Keratinocyte (primary cell): Measurements from ENCODE around the gene RCCD1.

Experiments used
- EZH2 ChIP-seq: IDR thresholded peaks from one replicate; pipeline ENCODE4 v1.6.1; 2012; ENCODE audit warnings: inconsistent platforms, mild to moderate bottlenecking, low read length, moderate library complexity
- TF ChIP-seq, protein P1 (sequence below), 3 experiments: IDR thresholded peaks in 1 of 3; conservative IDR thresholded peaks in 1 of 3; optimal IDR thresholded peaks in 1 of 3; 2 replicates in 2 of 3; 3 replicates in 1 of 3; pipeline versions ENCODE3 to v1.5.1; 2011; ENCODE audit warnings: low read length in 3 of 3, mild to moderate bottlenecking in 3 of 3, moderate library complexity in 2 of 3, control low read depth in 1 of 3, inconsistent platforms in 1 of 3; ENCODE audit not compliant: insufficient read depth in 2 of 3; ENCODE audit errors: extremely low read depth in 1 of 3

DNA sequence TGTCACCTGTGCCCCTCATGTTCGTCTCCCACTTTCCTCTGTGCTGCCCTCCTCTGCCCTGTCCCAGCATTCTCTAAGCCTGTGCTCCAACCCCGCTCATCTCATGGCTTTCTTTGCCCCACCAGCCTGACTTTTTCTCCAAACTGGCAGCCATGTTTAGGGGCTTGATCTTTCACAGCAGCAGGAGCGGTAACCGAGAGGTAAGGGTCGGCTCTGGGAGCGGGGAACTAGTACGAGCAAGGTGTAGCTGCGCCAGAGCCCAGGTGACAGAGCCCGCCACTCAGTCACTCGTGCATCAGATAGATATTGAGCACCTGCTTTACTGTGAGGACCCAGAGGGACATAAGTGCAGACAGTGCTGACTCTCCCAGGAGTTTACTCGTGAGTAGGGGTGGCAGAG, 38.2 kb upstream of the RCCD1 start:
- TF ChIP-seq, protein P1, sequence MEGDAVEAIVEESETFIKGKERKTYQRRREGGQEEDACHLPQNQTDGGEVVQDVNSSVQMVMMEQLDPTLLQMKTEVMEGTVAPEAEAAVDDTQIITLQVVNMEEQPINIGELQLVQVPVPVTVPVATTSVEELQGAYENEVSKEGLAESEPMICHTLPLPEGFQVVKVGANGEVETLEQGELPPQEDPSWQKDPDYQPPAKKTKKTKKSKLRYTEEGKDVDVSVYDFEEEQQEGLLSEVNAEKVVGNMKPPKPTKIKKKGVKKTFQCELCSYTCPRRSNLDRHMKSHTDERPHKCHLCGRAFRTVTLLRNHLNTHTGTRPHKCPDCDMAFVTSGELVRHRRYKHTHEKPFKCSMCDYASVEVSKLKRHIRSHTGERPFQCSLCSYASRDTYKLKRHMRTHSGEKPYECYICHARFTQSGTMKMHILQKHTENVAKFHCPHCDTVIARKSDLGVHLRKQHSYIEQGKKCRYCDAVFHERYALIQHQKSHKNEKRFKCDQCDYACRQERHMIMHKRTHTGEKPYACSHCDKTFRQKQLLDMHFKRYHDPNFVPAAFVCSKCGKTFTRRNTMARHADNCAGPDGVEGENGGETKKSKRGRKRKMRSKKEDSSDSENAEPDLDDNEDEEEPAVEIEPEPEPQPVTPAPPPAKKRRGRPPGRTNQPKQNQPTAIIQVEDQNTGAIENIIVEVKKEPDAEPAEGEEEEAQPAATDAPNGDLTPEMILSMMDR (optimal IDR thresholded peaks at IDR 0.05 in 1 of 3, IDR thresholded peaks at IDR 0.05 in 1 of 3, conservative IDR thresholded peaks at IDR 0.05 in 1 of 3; ENCODE audit: extremely low read depth in 1 of 3, insufficient read depth in 2 of 3, low read length in 3 of 3): no peak
- no peak for TF ChIP-seq EZH2
